B cell (primary cell): ENCODE data around the gene VASH1.

ENCODE experiments used
- EZH2 ChIP-seq: IDR thresholded peaks from 2 replicates; pipeline ENCODE4 v1.6.1; 2012; ENCODE audit warnings: borderline replicate concordance, low read depth, mild to moderate bottlenecking, moderate library complexity, low read length; ENCODE audit not compliant: insufficient read depth, poor library complexity, severe bottlenecking
- TF ChIP-seq, protein P1 (sequence below): fragments of 200-600 bp; IDR thresholded peaks from one replicate; pipeline ENCODE4 v1.8.0; 2022; ENCODE audit warnings: antibody characterized with exemption, mild to moderate bottlenecking

DNA sequence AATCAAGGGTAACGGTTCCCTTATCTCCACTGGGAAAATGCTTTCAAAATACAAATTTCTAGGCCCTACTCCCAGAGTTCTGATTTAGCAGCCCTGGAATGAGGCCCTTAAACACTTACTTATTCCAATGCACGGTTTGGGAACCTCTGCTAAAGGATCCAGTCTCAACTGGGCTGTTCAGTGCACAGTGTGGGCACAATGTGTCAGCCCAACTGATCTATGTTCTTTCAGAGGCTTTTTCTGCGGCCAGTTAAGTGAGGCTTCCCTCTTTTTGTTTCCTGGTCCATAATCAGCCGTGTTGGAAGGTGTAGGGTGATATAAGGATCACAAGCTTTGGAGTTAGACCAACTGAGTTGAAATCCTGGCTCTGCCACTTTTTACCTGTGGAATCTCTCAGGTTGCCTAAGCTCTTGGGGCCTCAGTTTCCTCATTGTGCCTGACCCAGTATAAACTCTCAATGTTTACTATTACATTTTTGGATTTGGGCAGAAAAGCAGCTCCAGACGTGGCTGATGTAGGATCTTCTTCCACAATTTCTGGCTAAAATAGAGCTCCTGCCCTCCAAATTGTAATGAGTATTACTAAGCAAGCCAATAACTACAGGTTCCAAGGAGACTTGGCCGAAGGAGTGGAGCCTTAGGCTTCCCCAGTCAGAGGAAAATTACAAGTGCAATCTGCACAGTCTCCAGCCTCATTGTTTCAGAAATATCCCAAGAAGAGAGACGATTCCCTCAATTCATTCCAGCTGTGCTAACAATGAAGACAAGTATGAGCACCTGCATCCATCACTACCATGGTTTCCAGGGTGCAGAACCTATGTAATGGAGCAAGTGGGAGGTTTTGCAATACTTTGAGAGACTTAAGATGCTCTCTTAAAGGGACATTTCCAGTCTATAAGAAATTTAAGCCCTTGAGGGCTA lies 53.7 kb downstream of the VASH1 start:
- TF ChIP-seq EZH2: no peak
- TF ChIP-seq, protein P1, sequence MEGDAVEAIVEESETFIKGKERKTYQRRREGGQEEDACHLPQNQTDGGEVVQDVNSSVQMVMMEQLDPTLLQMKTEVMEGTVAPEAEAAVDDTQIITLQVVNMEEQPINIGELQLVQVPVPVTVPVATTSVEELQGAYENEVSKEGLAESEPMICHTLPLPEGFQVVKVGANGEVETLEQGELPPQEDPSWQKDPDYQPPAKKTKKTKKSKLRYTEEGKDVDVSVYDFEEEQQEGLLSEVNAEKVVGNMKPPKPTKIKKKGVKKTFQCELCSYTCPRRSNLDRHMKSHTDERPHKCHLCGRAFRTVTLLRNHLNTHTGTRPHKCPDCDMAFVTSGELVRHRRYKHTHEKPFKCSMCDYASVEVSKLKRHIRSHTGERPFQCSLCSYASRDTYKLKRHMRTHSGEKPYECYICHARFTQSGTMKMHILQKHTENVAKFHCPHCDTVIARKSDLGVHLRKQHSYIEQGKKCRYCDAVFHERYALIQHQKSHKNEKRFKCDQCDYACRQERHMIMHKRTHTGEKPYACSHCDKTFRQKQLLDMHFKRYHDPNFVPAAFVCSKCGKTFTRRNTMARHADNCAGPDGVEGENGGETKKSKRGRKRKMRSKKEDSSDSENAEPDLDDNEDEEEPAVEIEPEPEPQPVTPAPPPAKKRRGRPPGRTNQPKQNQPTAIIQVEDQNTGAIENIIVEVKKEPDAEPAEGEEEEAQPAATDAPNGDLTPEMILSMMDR: no peak
